ENCODE results near the gene STARD3. TPM values are rescaled to one million over a fixed set of nuclear protein-coding genes. Genes with fewer than 3 reads are reported as not detected.

The STARD3 gene
- total RNA-seq, 1 experiment from 2014 or later = 47.7 TPM

- no peaks in the 10 kb centered on the region for H3K79me2 ChIP-seq (ENCODE audit: low read depth)
- H3K4me2 ChIP-seq = no peak overlapping the region
- H3K27ac ChIP-seq = no peak overlapping the region
- H2AFZ ChIP-seq = no peak overlapping the region
- H3K4me3 ChIP-seq = no peak overlapping the region
- intact Hi-C loops (cut with micrococcal nuclease; ENCODE audit: unreplicated experiment) = loop anchor here (2.0 kb wide), 1 partner anchor 50 kb away; no protein-coding TSS in a partner anchor
- BruUV-seq (replicated peaks) = no TSS peak
- no peaks in the 10 kb centered on the region for H4K20me1 ChIP-seq (ENCODE audit: insufficient read depth)
- peak; percentile 33; the same call in 1 of the 2 replicates for TF ChIP-seq CTCF (conservative IDR thresholded peaks at IDR 0.05)
- TF ChIP-seq EZH2 (IDR thresholded peaks at IDR 0.05; ENCODE audit: low read depth) = no peak
- peaks cover 44% of the 10 kb centered on the region for H3K4me1 ChIP-seq (replicated peaks; ENCODE audit: insufficient read depth)
- no peaks in the 10 kb centered on the region for H3K9me3 ChIP-seq (ENCODE audit: insufficient read depth, low read depth)
- POLR2A ChIA-PET (ENCODE audit: unreplicated experiment) = no interaction called here
- CTCF ChIA-PET = interaction anchor here (1.7 kb wide), 1 partner anchor 21 kb away, joined by 4 read pairs; no protein-coding TSS in a partner anchor
- DNase-seq = no peak
- H3K9me2 ChIP-seq (ENCODE audit: insufficient read depth) = no peaks in the 10 kb centered on the region
- H3F3A ChIP-seq (ENCODE audit: insufficient read depth, low read depth) = peaks cover 37% of the 10 kb centered on the region
- H3K36me3 ChIP-seq (ENCODE audit: low read depth) = no peaks in the 10 kb centered on the region
- no peaks in the 10 kb centered on the region for H3K27me3 ChIP-seq (ENCODE audit: insufficient read depth, low read depth)
Observed at GRCh38 chr17:39672522-39673334, 35.8 kb downstream of the STARD3 start.

- CTCF ChIA-PET = no interaction called here
- no peaks in the 10 kb centered on the region for H3K79me2 ChIP-seq (ENCODE audit: low read depth)
- H3K4me2 ChIP-seq = no peak overlapping the region
- H3K27ac ChIP-seq = no peak overlapping the region
- peaks cover 38% of the 10 kb centered on the region for H3K4me1 ChIP-seq (replicated peaks; ENCODE audit: insufficient read depth)
- TF ChIP-seq EZH2 (IDR thresholded peaks at IDR 0.05; ENCODE audit: low read depth) (no peak), CTCF (conservative IDR thresholded peaks at IDR 0.05) (no peak)
- no peak overlapping the region for H3K4me3 ChIP-seq
- POLR2A ChIA-PET (ENCODE audit: unreplicated experiment) = no interaction called here
- H4K20me1 ChIP-seq (ENCODE audit: insufficient read depth) = no peaks in the 10 kb centered on the region
- H3K9me2 ChIP-seq (ENCODE audit: insufficient read depth) = no peaks in the 10 kb centered on the region
- no peaks in the 10 kb centered on the region for H3K27me3 ChIP-seq (ENCODE audit: insufficient read depth, low read depth)
- H3K9me3 ChIP-seq (ENCODE audit: insufficient read depth, low read depth) = no peaks in the 10 kb centered on the region
- BruUV-seq (replicated peaks) = no TSS peak
- peaks cover 37% of the 10 kb centered on the region for H3F3A ChIP-seq (ENCODE audit: insufficient read depth, low read depth)
- intact Hi-C loops (cut with micrococcal nuclease; ENCODE audit: unreplicated experiment) = loop anchor here (2.0 kb wide), 2 partner anchors 31 to 51 kb away; no protein-coding TSS in a partner anchor
- DNase-seq = no peak
- no peaks in the 10 kb centered on the region for H3K36me3 ChIP-seq (ENCODE audit: low read depth)
- no peak overlapping the region for H2AFZ ChIP-seq
Observed at GRCh38 chr17:39673335-39674081, 36.6 kb downstream of the STARD3 start.

GRCh38 chr17:39674179-39674578, 37.2 kb downstream of the STARD3 start:
- CTCF ChIA-PET = no interaction called here
- peaks cover 34% of the 10 kb centered on the region for H3K4me1 ChIP-seq (replicated peaks; ENCODE audit: insufficient read depth)
- BruUV-seq (replicated peaks) = no TSS peak
- H3K27me3 ChIP-seq (ENCODE audit: insufficient read depth, low read depth) = no peaks in the 10 kb centered on the region
- H2AFZ ChIP-seq = no peak overlapping the region
- no peaks in the 10 kb centered on the region for H3K36me3 ChIP-seq (ENCODE audit: low read depth)
- intact Hi-C loops (cut with micrococcal nuclease; ENCODE audit: unreplicated experiment) = loop anchor here (2.0 kb wide), 1 partner anchor 31 kb away; no protein-coding TSS in a partner anchor
- H3K27ac ChIP-seq = peak overlapping the region; percentile 65
- H3K79me2 ChIP-seq (ENCODE audit: low read depth) = no peaks in the 10 kb centered on the region
- no peak overlapping the region for H3K4me3 ChIP-seq
- H3F3A ChIP-seq (ENCODE audit: insufficient read depth, low read depth) = peaks cover 34% of the 10 kb centered on the region
- no peaks in the 10 kb centered on the region for H4K20me1 ChIP-seq (ENCODE audit: insufficient read depth)
- TF ChIP-seq CTCF (conservative IDR thresholded peaks at IDR 0.05) (no peak), EZH2 (IDR thresholded peaks at IDR 0.05; ENCODE audit: low read depth) (no peak)
- H3K9me3 ChIP-seq (ENCODE audit: insufficient read depth, low read depth) = no peaks in the 10 kb centered on the region
- peak overlapping the region; percentile 69 for H3K4me2 ChIP-seq
- H3K9me2 ChIP-seq (ENCODE audit: insufficient read depth) = no peaks in the 10 kb centered on the region
- no peak for DNase-seq
- POLR2A ChIA-PET (ENCODE audit: unreplicated experiment) = no interaction called here

Data from PC-9 (cell line).